HG03060 (cell line): ENCODE results near the gene FGA.

Source experiments
- ATAC-seq: cut with Tn5 transposase; IDR thresholded peaks from one replicate; pipeline ENCODE4 v1.9.1; 2021; ENCODE audit warnings: low read depth, moderate number of reproducible peaks; ENCODE audit not compliant: unreplicated experiment

The FGA gene

GRCh38 chr4:154590329-154591006 lies at the start of gene FGA:
Gene FGA (minus strand): TSS chr4:154590742. CDS start chr4:154590687, 55 bp downstream.
- no peak for ATAC-seq

GRCh38 chr4:154634058-154634457 lies 43.5 kb upstream of the FGA start:
- no peak for ATAC-seq

- no peak for ATAC-seq
These were observed 41.3 kb upstream of the FGA start for GRCh38 chr4:154631828-154632227.

GRCh38 chr4:154630324-154630723 lies 39.8 kb upstream of the FGA start:
- ATAC-seq: no peak

GRCh38 chr4:154626793-154627484 lies 36.4 kb upstream of the FGA start:
- no peak for ATAC-seq

- ATAC-seq: no peak
These were observed 35.4 kb upstream of the FGA start for GRCh38 chr4:154625971-154626370.

GRCh38 chr4:154623995-154624394 lies 33.5 kb upstream of the FGA start:
- ATAC-seq: no peak

GRCh38 chr4:154623436-154623835 lies 32.9 kb upstream of the FGA start:
- no peak for ATAC-seq

GRCh38 chr4:154622598-154622997 lies 32.1 kb upstream of the FGA start:
- ATAC-seq: peak; percentile 47

GRCh38 chr4:154620111-154620510 lies 29.6 kb upstream of the FGA start:
- no peak for ATAC-seq

GRCh38 chr4:154618708-154619315 lies 28.3 kb upstream of the FGA start:
- ATAC-seq: peak; percentile 48

GRCh38 chr4:154617820-154618317 lies 27.3 kb upstream of the FGA start:
- ATAC-seq: no peak

GRCh38 chr4:154616731-154617130 lies 26.2 kb upstream of the FGA start:
- ATAC-seq: peak; percentile 84

GRCh38 chr4:154616287-154616686 lies 25.7 kb upstream of the FGA start:
- ATAC-seq: no peak

GRCh38 chr4:154615211-154615610 lies 24.7 kb upstream of the FGA start:
- no peak for ATAC-seq

- ATAC-seq: no peak
These were observed 23.8 kb upstream of the FGA start for GRCh38 chr4:154614306-154614705.

- ATAC-seq: no peak
These were observed 22.2 kb upstream of the FGA start, which contains the start of gene FGG for GRCh38 chr4:154612472-154613414. Gene FGG (minus strand): TSS chr4:154612656. CDS start chr4:154612609, 47 bp downstream.

- ATAC-seq: no peak
These were observed 21.3 kb upstream of the FGA start for GRCh38 chr4:154611833-154612232.

GRCh38 chr4:154610582-154610981 lies 20.0 kb upstream of the FGA start:
- no peak for ATAC-seq

- no peak for ATAC-seq
These were observed 19.0 kb upstream of the FGA start for GRCh38 chr4:154609532-154609931.
